Measurements from ENCODE around the gene DPF3.

The DPF3 gene

GRCh38 chr14:72664651-72665050, 229.2 kb downstream of the DPF3 start:
- no peaks in the 10 kb centered on the region for H4K20me1 ChIP-seq (ENCODE audit: control insufficient read depth, insufficient read depth, low read depth, low read length)
- no peaks in the 10 kb centered on the region; the same call in 1 of the 2 replicates for H3K27me3 ChIP-seq (ENCODE audit: control insufficient read depth, low read length)
- no peak overlapping the region for H3K27ac ChIP-seq (ENCODE audit: low read depth, low read length)
- no peaks in the 10 kb centered on the region for H3K79me2 ChIP-seq (ENCODE audit: control insufficient read depth, low read length)
- no peaks in the 10 kb centered on the region for H3K9me3 ChIP-seq (ENCODE audit: control insufficient read depth, insufficient read depth, low read length)
- H3K4me2 ChIP-seq (ENCODE audit: low read length): no peak overlapping the region
- no peaks in the 10 kb centered on the region for H3K36me3 ChIP-seq (ENCODE audit: control insufficient read depth, low read length)
- no peak overlapping the region for H3K4me3 ChIP-seq (ENCODE audit: low read length)
- TF ChIP-seq CTCF (IDR thresholded peaks at IDR 0.05; ENCODE audit: low read depth, low read length, poor library complexity, severe bottlenecking): no peak
- TF ChIP-seq EZH2phosphoT487 (IDR thresholded peaks at IDR 0.05; ENCODE audit: borderline replicate concordance, low read length): no peak
- H3K4me1 ChIP-seq (ENCODE audit: control insufficient read depth, low read length): no peaks in the 10 kb centered on the region
- H3K9me2 ChIP-seq (replicated peaks; ENCODE audit: control insufficient read depth, low read length): no peaks in the 10 kb centered on the region
- H3F3A ChIP-seq (ENCODE audit: control insufficient read depth, insufficient read depth): no peaks in the 10 kb centered on the region

DNA sequence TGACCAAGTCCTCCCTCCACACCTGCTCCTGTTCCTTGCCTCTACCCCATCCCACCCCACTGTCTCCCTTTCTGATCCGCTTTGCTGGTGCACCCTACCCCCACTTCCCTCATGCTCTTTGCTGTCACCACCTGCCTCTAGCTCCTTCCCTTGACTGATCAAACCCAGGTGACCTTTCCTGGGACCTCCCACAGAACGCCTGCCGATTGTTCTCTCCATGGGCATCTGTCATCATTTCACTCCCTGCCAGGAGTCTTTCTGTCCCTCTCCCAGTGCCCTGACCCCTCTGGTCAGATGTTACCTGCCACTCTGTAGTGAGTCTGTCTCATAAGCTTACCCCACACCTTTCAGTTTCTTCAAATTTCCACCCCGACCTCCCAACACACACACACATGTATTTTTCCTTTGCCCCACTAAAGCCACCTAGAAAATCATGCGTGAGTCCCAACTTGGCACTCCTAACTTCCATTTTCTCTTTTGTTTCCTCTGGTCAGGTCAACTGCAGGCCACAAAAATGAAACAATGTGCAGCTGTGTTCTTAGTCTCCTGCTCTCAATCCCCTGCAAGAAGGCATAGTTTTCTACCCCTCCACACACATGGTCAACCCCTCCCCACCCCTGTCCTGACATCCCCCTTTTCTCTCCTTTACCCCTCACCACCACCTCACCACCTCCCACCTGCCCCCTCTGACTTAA, 229.8 kb downstream of the DPF3 start:
- Histone ChIP-seq H3K4me1 (ENCODE audit: control insufficient read depth, low read length) (no peaks in the 10 kb centered on the region), H3K79me2 (ENCODE audit: control insufficient read depth, low read length) (no peaks in the 10 kb centered on the region), H3K4me2 (ENCODE audit: low read length) (no peak overlapping the region), H4K20me1 (ENCODE audit: control insufficient read depth, insufficient read depth, low read depth, low read length) (no peaks in the 10 kb centered on the region), H3K4me3 (ENCODE audit: low read length) (no peak overlapping the region), H3F3A (ENCODE audit: control insufficient read depth, insufficient read depth) (no peaks in the 10 kb centered on the region), H3K9me2 (replicated peaks; ENCODE audit: control insufficient read depth, low read length) (no peaks in the 10 kb centered on the region), H3K9me3 (ENCODE audit: control insufficient read depth, insufficient read depth, low read length) (no peaks in the 10 kb centered on the region), H3K36me3 (ENCODE audit: control insufficient read depth, low read length) (no peaks in the 10 kb centered on the region), H3K27me3 (ENCODE audit: control insufficient read depth, low read length) (no peaks in the 10 kb centered on the region; the same call in 1 of the 2 replicates), H3K27ac (ENCODE audit: low read depth, low read length) (no peak overlapping the region)
- no peak for TF ChIP-seq CTCF (IDR thresholded peaks at IDR 0.05; ENCODE audit: low read depth, low read length, poor library complexity, severe bottlenecking)
- TF ChIP-seq EZH2phosphoT487 (IDR thresholded peaks at IDR 0.05; ENCODE audit: borderline replicate concordance, low read length): no peak

- Histone ChIP-seq H3F3A (ENCODE audit: control insufficient read depth, insufficient read depth) (no peaks in the 10 kb centered on the region), H3K36me3 (ENCODE audit: control insufficient read depth, low read length) (no peaks in the 10 kb centered on the region), H3K4me2 (ENCODE audit: low read length) (no peak overlapping the region), H3K79me2 (ENCODE audit: control insufficient read depth, low read length) (no peaks in the 10 kb centered on the region), H3K27me3 (ENCODE audit: control insufficient read depth, low read length) (no peaks in the 10 kb centered on the region; the same call in 1 of the 2 replicates), H3K9me2 (replicated peaks; ENCODE audit: control insufficient read depth, low read length) (no peaks in the 10 kb centered on the region), H3K4me1 (ENCODE audit: control insufficient read depth, low read length) (no peaks in the 10 kb centered on the region), H4K20me1 (ENCODE audit: control insufficient read depth, insufficient read depth, low read depth, low read length) (no peaks in the 10 kb centered on the region), H3K9me3 (ENCODE audit: control insufficient read depth, insufficient read depth, low read length) (no peaks in the 10 kb centered on the region), H3K27ac (ENCODE audit: low read depth, low read length) (no peak overlapping the region), H3K4me3 (ENCODE audit: low read length) (no peak overlapping the region)
- TF ChIP-seq EZH2phosphoT487 (IDR thresholded peaks at IDR 0.05; ENCODE audit: borderline replicate concordance, low read length) (no peak), CTCF (IDR thresholded peaks at IDR 0.05; ENCODE audit: low read depth, low read length, poor library complexity, severe bottlenecking) (no peak)
Observed at GRCh38 chr14:72663076-72663487, 230.8 kb downstream of the DPF3 start.
